Activated T-helper 1 cell treated with anti-CD3 and anti-CD28 coated beads, Interleukin-2, amount 50 U/mL, for 16 hours (primary cell): ENCODE measurements around the gene RANBP3.
"Not testable (repeated sequence)": the region's sequence is repeated elsewhere in the genome, so short reads cannot be mapped to it uniquely, and the experiment has no call there.

Experiments
- DNase-seq, 2 donors: peaks; one replicate each; pipeline ENCODE4 v3.0.0-alpha.2; 2020; ENCODE audit warnings: low read depth in 1 of 2, low spot score in 1 of 2

The RANBP3 gene

DNA sequence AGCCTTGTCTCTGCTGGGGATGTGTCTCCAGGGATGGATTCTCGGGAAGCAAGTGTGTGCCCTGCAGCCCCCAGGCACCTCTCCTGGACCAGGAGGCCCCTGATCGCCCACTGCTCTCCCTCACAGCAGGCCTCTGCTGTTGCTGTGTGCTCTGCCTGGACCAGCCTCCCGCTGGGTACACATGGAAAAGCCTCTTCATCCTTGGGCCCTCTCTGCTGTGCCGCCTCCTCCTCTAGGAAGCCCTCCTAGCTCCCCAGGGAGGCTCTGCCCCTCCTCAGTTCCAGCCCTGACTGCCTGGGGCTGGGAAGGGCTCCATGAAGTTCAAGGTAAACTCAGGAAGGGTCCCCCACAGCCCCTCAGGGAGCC, 86.4 kb downstream of the RANBP3 start:
- no peak for DNase-seq

DNA sequence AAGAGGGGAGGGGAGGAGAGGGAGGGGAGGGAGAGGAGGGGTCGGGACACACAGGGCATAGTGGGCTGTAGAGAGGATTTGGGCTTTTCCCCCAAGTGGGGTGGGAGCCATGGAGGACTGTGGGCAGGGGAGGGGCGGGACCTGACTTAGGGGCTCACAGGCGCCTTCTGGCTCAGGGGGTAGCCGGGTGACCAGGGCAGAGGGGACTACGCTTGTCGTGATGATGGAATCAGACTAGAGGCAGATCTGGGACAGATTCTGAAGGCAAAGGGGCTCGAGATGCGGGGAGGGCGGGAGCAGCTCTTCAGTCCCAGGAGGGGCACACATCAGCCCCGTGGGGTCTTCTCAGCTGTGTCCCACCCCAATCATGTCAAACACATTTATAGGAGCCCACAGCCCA, 87.8 kb downstream of the RANBP3 start:
- DNase-seq, result no peak

DNA sequence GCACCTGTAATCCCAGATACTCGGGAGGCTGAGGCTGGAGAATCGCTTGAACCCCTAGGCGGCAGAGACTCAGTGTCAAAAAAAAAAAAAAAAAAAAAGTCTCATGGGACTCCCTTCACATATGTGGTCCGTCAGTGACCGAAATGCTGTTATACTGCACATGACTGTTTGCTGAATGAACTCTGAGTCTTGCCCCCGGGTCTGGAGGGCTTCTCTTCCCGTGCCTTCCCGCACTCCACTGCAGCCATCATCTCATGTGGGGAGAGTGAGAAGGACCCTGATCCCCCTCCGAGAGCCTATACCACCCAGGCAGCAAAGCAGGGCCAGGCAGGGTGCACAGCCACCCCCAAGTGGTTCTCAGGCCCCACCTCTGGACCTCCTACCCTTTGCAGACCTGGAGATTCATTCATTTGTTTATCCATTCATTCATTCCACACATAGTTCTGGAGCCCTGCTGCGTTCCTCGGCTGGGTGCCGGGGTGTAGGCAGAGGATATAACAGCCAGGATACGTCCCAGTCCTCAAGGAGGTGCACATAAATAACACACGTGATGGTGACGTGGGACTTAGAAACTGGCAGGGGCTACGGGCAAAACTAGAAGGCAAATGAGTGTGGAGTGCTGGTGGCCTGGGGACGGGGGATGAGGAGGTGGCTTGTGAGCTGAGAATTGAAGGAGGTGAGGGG, 88.5 kb downstream of the RANBP3 start:
- DNase-seq, result no peak

DNA sequence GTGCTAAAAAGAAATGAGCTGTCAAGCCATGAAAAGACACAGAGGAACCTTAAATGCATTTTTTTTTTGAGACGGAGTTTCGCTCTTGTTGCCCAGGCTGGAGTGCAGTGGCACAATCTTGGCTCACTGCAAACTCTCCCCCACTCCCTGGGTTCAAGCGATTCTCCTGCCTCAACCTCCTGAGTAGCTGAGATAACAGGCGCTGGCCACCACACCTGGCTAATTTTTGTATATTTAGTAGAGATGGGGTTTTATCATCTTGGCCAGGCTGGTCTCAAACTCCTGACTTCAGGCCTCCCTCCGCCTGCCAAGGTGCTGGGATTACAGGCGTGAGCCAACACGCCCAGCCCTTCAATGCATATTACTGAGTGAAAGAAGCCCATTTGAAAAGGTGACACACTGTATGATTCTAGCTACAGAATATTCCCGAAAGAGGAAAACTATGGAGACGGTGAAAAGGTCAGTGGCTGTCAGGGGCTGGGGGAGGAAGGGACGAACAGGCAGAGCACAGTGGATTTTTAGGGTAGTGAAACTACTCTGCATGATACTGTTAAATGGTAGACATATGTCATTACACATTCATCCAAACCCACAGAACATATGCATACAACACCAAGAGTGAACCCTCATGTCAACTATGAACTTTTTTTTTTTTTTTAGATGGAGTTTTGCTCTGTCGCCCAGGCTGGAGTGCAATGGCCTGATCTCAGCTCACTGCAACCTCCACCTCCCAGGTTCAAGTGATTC, 93.7 kb downstream of the RANBP3 start:
- not testable (repeated sequence) for DNase-seq

DNA sequence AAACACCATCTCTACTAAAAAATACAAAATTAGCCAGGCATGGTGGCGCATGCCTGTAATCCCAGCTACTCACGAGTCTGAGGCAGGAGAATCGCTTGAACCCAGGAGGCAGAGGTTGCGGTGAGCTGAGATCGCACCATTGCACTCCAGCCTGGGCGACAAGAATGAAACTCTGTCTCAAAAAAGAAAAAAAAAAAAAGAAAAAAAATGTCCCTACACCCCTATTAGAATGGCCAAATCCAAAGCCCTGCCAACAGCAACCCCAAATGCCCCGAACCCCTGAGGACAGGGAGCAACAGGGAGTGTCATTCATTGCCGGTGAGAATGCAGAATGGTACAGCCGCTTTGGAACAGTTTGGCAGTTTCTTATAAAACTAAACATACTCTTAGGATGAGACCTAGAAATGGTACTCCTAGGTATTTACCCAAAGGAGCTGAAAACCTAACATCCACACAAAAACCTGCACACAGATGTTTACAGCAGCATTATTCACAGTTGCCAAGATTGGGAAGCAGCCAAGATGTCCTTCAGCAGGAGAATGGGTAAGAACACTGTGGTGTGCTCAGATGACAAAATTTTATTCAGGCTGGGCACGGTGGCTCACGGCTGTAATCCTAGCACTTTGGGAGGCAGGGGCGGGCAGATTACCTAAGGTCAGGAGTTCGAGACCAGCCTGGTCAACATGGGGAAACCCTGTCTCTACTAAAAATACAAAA, 94.6 kb downstream of the RANBP3 start:
- DNase-seq, result not testable (repeated sequence)

DNA sequence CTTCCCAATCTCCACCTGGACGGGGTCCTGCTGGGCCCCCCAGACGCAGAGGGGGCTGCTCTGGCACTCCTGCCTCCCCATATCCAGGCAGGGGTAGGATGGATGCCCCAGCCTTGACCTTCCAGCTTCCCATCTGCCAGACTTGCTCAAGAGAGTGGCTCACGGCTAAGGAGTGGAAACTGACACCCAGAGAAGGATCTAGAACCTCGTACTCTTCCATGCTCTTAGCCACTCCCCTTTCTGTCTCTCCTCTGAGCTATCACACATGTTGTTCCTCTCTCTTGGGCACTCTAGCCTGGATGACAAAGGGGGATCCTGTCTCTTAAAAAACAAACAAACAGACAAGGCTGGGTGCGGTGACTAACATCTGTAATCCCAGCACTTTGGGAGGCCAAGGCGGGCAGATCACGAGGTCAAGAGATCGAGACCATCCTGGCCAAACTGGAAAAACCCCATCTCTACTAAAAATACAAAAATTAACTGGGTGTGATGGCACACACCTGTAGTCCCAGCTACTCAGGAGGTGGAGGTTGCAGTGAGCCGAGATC, 95.4 kb downstream of the RANBP3 start:
- no peak for DNase-seq

DNA sequence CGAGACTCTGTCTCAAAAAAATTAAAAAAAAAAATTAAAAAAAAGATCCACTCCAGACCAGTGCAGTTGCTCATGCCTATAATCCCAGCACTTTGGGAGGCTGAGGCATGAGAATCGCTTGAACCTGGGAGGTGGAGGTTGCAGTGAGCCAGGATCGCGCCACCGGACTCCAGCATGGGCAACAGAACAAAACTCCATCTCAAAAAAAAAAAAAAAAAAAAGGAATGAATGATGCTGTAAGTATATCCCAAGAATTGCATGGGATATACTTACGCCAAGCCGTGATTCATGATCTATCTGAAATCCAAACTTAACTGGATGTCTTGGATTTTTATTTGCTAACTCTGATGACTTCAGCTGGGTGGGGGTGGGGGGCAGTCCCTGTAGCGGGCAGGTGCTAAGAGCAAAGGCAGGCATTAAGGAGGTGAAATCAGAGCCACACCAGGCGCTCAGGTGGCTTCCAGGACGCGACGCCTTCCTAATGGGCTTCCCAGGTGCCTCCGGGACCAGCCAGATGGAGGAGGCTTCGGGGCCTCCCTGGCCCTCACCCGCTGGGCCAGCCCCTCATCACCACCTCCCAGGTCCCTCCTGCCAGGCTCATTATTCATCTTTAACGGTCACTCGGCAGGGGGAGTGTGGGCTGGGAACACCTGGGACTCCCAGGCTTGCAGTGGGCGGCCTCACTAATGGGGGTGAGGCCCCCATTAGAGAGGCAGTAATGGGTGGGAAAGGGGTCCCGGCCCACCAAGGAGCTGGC, 96.2 kb downstream of the RANBP3 start:
- no peak for DNase-seq

DNA sequence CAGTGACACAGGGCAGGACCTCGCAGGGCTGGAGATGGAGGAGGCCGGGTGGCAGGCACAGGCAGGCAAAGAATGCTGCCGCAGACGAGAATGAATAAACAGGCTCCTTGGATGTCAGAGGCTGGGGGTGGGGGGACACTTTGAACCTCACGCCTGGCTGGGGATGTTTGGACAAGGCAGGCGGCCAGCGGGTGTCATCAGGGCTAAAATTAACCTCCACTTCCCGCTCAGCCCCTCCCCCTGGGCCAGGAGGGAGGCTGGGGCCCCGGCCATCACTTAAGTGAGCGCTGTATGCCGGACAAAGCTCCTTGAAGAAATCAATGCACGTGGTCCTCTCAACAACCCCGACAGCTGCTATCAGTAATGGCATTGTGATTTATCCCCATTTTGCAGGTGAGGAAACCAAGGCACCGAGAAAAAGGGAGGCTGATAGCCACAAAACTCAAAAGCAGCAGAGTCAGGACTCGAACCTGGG, 97.3 kb downstream of the RANBP3 start:
- DNase-seq, result no peak

DNA sequence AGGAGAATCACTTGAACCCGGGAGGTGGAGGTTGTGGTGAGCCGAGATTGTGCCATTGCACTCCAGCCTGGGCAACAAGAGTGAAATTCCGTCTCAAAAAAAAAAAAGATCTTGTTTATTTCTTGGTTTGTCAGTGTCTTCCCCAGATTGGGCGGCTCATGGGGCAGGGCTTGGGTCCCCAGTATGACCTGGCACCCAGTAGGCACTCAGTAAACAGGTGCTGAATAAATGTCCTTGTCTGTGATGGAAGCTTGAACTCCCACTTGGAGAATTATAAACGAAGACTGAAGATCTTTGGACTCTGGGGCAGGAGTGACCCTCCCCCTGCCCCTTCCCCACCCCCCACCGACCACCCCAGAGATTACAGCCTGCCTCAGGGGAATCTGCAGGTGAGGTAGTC, 97.7 kb downstream of the RANBP3 start:
- DNase-seq, result no peak

DNA sequence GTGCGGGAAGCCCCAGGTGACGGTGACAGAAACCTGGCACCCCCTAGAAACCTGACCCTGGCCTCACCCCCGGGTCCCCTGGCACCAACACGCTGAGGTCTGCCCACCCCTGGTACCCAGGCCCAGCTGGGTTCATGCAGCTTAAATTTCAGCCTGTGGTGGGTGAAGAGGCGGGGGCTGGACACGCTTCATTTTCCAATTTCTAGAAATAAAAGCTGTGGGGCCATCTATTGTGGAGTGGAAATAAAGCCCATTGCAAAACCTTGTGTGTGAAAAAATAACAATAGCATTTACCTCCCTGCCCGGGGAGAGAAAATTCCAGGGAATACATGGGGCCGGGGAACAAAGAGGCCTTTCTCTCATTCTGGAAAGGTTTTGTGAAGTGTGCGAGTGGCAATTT, 100.1 kb downstream of the RANBP3 start:
- no peak for DNase-seq

DNA sequence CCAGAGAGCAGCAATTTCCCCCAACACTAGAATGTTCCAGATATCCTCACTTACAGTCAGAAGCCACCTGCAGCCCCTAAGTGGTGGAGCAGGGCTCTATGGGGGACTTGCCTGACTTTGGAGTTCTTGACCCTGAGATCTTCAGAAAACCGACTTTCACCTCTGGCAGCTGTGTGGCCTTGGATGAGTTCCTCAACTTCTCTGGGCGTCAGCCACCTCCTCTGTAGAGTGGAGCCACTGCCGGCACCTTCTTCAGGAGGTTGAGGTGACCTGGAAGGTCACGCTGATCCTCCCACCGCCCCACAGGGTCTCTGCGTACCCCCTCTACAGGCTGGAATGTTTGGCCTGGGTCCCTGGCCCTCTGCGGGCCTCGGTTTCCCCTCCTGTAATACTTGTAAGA, 100.5 kb downstream of the RANBP3 start:
- no peak for DNase-seq

DNA sequence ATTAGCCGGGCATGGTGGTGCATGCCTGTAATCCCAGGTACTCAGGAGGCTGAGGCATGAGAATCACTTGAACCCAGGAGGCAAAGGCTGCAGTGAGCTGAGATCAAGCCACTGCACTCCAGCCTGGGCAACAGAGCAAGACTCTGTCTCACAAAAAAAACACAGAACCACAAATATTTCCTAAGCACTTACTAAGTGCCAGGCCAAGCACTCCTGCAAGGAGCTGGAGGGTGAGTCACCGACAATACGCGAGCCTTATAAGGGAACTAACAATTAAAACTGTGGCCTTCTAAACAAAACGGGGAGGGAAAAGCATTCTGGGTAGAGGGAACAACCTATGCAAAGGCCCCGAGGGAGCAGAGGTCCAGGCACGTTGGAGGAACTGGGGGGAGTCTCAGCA, 103.4 kb downstream of the RANBP3 start:
- DNase-seq, result not testable (repeated sequence)

DNA sequence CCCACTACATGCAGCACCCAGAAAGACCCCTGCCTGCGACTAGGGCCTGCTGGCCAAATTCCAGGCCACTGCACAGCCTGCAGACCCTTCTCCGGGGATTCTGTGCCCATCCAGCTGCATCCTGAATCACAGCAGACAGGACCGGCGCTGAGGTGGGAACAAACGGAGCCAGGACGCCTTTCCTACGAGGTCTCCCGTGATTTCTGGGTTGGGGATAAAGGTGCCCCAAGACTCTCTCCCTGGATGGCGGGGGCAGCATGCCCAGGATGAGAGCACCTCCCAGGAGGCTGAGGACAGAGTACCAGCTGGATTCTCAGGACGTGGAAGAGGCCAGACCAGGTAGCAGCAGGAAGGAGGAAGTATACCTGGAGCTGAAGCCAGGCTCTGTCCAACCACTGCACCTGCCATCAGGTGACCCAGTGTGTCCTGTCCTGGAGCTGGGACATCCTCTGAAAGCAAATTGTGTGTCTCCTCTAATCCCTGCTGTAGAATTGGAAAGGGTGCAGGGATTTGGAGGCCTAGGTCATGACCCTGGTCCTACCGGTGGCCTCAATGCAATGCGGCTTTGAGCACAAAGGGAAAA, 104.2 kb downstream of the RANBP3 start:
- DNase-seq, result no peak

DNA sequence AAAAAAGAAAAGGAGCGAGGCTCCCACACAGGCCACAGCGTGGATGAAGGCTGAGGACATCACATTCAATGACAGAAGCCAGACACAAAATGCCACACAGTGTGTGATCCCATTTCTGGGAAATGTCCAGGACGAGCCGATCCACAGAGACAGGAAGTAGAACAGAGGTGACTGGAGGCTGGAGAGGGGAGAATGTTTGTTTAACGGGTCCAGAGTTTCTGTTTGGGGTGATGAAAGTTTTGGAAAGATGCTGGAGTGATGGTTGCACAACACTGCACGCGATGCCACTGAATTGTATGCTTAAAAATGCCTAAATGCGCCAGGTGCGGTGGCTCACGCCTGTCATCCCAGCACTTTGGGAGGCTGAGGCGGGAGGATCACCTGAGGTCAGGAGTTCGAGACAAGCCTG, 107.0 kb downstream of the RANBP3 start:
- DNase-seq, result no peak

DNA sequence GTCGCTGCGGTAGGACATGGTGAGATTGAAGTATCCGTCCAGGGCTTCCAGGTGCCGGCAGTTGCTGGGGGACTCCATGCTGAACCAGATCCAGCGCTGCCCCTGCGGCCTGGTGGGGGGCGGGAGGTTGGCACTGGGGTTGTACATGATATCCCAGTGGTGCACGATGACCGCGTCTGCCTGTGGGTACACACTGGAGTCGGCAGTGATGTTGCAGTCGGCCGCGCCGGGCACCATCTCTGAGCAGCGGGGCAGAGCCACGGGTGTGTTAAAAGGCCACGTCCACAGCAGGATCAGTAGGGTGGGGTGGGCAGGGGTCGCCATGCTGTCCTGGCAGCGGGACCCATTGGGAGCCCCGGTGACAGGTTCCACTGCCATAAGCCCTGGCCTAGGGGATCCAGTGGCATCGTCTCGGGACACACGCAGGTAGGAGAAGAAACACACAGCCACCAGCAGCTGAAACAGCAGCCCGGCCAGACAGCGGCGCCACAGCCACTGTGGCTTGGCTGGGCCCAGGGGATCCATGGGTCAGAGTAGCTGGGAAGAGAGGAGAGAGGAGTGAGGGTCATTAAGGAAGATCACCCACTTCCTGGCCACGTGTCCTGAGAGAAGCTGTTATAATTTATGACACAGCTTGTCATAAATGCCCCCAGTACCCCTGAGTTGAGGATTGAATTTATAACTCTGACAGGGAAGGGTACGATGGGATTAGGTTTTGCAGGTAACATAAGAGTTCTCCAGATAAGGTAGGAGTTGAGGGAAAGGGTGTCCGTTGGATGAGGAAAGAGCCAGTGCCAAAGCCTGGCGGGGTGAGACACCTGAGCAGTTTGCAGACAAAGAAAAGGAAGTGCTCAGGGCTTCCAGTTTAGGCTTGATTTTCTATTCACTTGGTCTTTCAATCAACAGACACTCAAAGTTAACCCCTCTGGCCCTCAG, 110.5 kb downstream of the RANBP3 start:
- no peak for DNase-seq
